Sigmoid colon (tissue), 4 donors: ENCODE measurements around the gene PSMD4.

ENCODE experiments used
- CTCF ChIP-seq, 4 experiments: fragments of 450-650 bp in 3 of 4; fragments of 200-600 bp in 1 of 4; IDR thresholded peaks; one replicate each; pipeline ENCODE4 v1.5.1; 2016 to 2019; ENCODE audit warnings: antibody characterized with exemption in 4 of 4, mild to moderate bottlenecking in 3 of 4, moderate library complexity in 2 of 4
- EP300 ChIP-seq, 4 donors: sonication (generic); formaldehyde crosslinking; IDR thresholded peaks; one replicate each; pipeline ENCODE4 v1.6.1; 2017; ENCODE audit warnings: antibody characterized with exemption in 4 of 4
- POLR2A ChIP-seq, 2 donors: fragments of 450-650 bp; IDR thresholded peaks; one replicate each; pipeline ENCODE4 v1.6.1; 2016; ENCODE audit warnings: antibody characterized with exemption in 2 of 2, mild to moderate bottlenecking in 2 of 2, moderate library complexity in 2 of 2
- POLR2AphosphoS5 ChIP-seq, 4 donors: sonication (generic); formaldehyde crosslinking; IDR thresholded peaks; one replicate each; pipeline ENCODE4 v1.6.1; 2017; ENCODE audit warnings: antibody characterized with exemption in 4 of 4

GRCh38 chr1:151311589-151312331 lies 57.2 kb downstream of the PSMD4 start:
- TF ChIP-seq CTCF (IDR thresholded peaks at IDR 0.05) = no peak
- peak; percentile 60 to 81 (median 70) for TF ChIP-seq POLR2AphosphoS5 (IDR thresholded peaks at IDR 0.05)
- TF ChIP-seq POLR2A (IDR thresholded peaks at IDR 0.05) = no peak
- TF ChIP-seq EP300 (IDR thresholded peaks at IDR 0.05) = no peak
